CD4-positive, alpha-beta T cell treated with Interleukin-6 for 4 hours (primary cell): ENCODE data around the gene IQUB.
"Not testable (repeated sequence)": the region's sequence is repeated elsewhere in the genome, so short reads cannot be mapped to it uniquely, and the experiment has no call there.

ENCODE experiments used
- DNase-seq: peaks from one replicate; pipeline ENCODE4 v3.0.0-alpha.2; 2020; ENCODE audit warnings: mixed read lengths

Gene IQUB

GRCh38 chr7:123407951-123408350 is 126.4 kb downstream of the IQUB start:
- not testable (repeated sequence) for DNase-seq
